ENCODE measurements around the gene ALS2CL. TPM values are rescaled to one million over a fixed set of nuclear protein-coding genes. Genes with fewer than 3 reads are reported as not detected.

ALS2CL gene
- total and polyA plus RNA-seq, 9 donors: 3.3 to 13.2 (median 6.2) TPM

DNA sequence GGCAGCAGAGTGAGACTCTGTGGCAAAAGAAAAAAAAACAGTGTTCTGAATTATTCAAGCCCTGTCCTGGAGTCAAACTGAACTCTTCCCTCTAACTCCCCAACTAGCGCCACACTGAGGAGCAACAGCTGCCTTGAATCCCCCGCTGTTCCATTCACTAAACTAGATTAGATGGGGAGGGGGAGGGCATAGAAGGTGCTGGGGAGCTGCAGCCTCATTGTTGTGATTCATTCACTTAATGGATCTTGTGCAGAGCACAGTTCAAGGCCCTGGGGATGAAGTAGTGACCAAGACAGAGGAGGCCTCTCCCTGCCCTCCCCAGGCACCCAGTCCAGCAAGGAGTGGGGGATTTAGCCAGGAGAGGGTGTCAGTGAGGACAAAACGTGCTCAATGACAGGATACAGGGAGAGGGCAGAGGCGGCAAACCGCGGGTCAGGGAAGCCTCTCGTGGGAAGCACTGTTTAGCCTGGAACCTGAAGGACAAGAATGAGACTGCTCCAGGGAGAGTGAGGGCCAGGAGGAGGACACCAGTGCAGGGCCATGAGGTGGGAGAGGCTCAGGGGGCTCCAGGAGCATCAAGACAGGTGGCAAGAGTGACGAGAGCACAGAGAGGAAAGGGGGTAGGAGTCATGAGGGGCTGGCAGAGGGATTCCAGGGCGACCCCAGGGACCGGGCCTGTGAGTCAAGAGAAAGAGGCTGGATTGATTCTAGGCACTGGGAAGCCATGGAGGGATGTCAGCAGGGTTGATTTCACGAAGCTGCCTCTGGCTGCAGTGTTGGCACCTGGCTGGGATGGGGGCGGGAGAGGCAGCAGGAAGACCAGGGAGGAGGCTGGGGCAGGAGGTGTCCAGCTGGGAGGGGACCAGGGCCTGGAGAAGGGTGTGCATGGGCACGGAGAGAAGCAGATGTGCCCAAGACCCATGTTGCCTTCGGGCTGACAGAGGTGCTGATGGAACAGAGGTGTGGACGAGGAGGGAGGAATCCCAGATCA lies 31.4 kb downstream of the ALS2CL start:
- DNase-seq: peak in 2 of 5 donors; percentile 12 to 23
- H3K27me3 ChIP-seq: no peaks in the 10 kb centered on the region
- 74 to 81% (median 78%) methylated on average over 15 of the region's 15 CpGs for WGBS, 3 donors
- H3K4me3 ChIP-seq: no peak overlapping the region
- no peaks in the 10 kb centered on the region for H3K36me3 ChIP-seq
- intact Hi-C loops (cut with DNase I): no loop called here
- H3K27ac ChIP-seq: no peak overlapping the region
- TF ChIP-seq POLR2A (IDR thresholded peaks at IDR 0.05) (no peak), CTCF (IDR thresholded peaks at IDR 0.05) (no peak), EP300 (IDR thresholded peaks at IDR 0.05) (no peak)
- H3K9me3 ChIP-seq: no peaks in the 10 kb centered on the region
- peaks cover 7% of the 10 kb centered on the region for H3K4me1 ChIP-seq (ENCODE audit: insufficient read depth)

- no peak for TF ChIP-seq EP300 (IDR thresholded peaks at IDR 0.05)
- TF ChIP-seq CTCF (IDR thresholded peaks at IDR 0.05): no peak
- TF ChIP-seq POLR2A (IDR thresholded peaks at IDR 0.05): no peak
- Histone ChIP-seq H3K4me1 (ENCODE audit: insufficient read depth) (peaks cover 7% of the 10 kb centered on the region), H3K9me3 (no peaks in the 10 kb centered on the region), H3K4me3 (no peak overlapping the region), H3K36me3 (no peaks in the 10 kb centered on the region), H3K27ac (no peak overlapping the region), H3K27me3 (no peaks in the 10 kb centered on the region)
- intact Hi-C loops (cut with DNase I): no loop called here
- no peak for DNase-seq
- 51 to 55% (median 54%) methylated on average over 9 of the region's 9 CpGs for WGBS, 3 donors
These were observed 32.6 kb downstream of the ALS2CL start for GRCh38 chr3:46660543-46661523.

- TF ChIP-seq CTCF (IDR thresholded peaks at IDR 0.05): no peak
- no peak for TF ChIP-seq EP300 (IDR thresholded peaks at IDR 0.05)
- TF ChIP-seq POLR2A (IDR thresholded peaks at IDR 0.05): no peak
- Histone ChIP-seq H3K36me3 (no peaks in the 10 kb centered on the region), H3K27me3 (no peaks in the 10 kb centered on the region), H3K4me1 (ENCODE audit: insufficient read depth) (peaks cover 7% of the 10 kb centered on the region), H3K27ac (no peak overlapping the region), H3K4me3 (no peak overlapping the region), H3K9me3 (no peaks in the 10 kb centered on the region)
- WGBS, 3 donors: 84 to 95% (median 84%) methylated on average over 6 of the region's 6 CpGs
- intact Hi-C loops (cut with DNase I): no loop called here
- peak in 1 of 5 donors; percentile 25 for DNase-seq
These were observed 33.5 kb downstream of the ALS2CL start for GRCh38 chr3:46660003-46660402.

DNA sequence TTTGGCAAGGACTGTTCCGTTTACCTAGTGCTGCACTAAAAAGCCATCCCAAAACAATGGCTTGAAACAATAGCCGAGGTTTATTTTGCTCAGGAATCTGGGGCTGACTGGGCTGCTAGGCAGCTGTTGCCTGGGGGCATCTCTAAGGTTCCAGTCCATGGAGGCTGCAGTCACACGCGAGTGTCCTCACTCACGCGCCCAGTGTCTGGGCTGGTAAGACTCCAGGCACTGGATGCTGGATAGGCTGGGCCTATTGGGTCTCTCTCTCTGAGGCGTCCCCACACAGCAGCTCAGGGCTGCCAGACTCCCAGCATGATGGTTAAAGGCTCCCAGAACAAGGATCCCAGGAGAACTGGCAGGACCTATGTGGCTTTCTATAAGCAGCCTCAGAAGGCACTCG lies 34.2 kb downstream of the ALS2CL start:
- TF ChIP-seq CTCF (IDR thresholded peaks at IDR 0.05): no peak
- TF ChIP-seq POLR2A (IDR thresholded peaks at IDR 0.05): no peak
- no peak for TF ChIP-seq EP300 (IDR thresholded peaks at IDR 0.05)
- no peak for DNase-seq
- WGBS, 3 donors: 86 to 93% (median 86%) methylated on average over 8 of the region's 8 CpGs
- intact Hi-C loops (cut with DNase I): no loop called here
- no peaks in the 10 kb centered on the region for H3K36me3 ChIP-seq
- H3K4me1 ChIP-seq (ENCODE audit: insufficient read depth): peaks cover 7% of the 10 kb centered on the region
- H3K9me3 ChIP-seq: no peaks in the 10 kb centered on the region
- no peak overlapping the region for H3K27ac ChIP-seq
- no peaks in the 10 kb centered on the region for H3K27me3 ChIP-seq
- H3K4me3 ChIP-seq: no peak overlapping the region

Data from ovary (tissue), 9 donors.